ENCODE results near the gene SAPCD2.

SAPCD2 gene

GRCh38 chr9:137030538-137031527 lies 39.5 kb downstream of the SAPCD2 start:
- no peak for DNase-seq

- DNase-seq, result no peak
Measured at GRCh38 chr9:137030006-137030405, 40.4 kb downstream of the SAPCD2 start.

- no peak for DNase-seq
Measured at GRCh38 chr9:137029058-137029936, 41.1 kb downstream of the SAPCD2 start.

- no peak for DNase-seq
Measured at GRCh38 chr9:137028263-137029057, 41.9 kb downstream of the SAPCD2 start.

GRCh38 chr9:137027369-137028262 lies 42.7 kb downstream of the SAPCD2 start, which contains the start of gene ABCA2:
Gene ABCA2 (minus strand): TSS chr9:137028237. CDS start chr9:137028140, 97 bp downstream.
- DNase-seq, result no peak

GRCh38 chr9:137026828-137027227 lies 43.5 kb downstream of the SAPCD2 start:
- no peak for DNase-seq

GRCh38 chr9:137026384-137026783 lies 44.0 kb downstream of the SAPCD2 start:
- DNase-seq, result no peak

- no peak for DNase-seq
Measured at GRCh38 chr9:137025517-137025966, 44.8 kb downstream of the SAPCD2 start.

- DNase-seq, result no peak
Measured at GRCh38 chr9:137023583-137023991, 46.8 kb downstream of the SAPCD2 start.

GRCh38 chr9:137023157-137023556 lies 47.2 kb downstream of the SAPCD2 start:
- DNase-seq, result no peak

- no peak for DNase-seq
Measured at GRCh38 chr9:137022662-137023008, 47.7 kb downstream of the SAPCD2 start.

GRCh38 chr9:137021979-137022661 lies 48.2 kb downstream of the SAPCD2 start:
- DNase-seq, result no peak

- no peak for DNase-seq
Measured at GRCh38 chr9:137021568-137021978, 48.8 kb downstream of the SAPCD2 start.

GRCh38 chr9:137020771-137021567 lies 49.4 kb downstream of the SAPCD2 start:
- no peak for DNase-seq

- no peak for DNase-seq
Measured at GRCh38 chr9:137019891-137020683, 50.3 kb downstream of the SAPCD2 start.

GRCh38 chr9:137018761-137019559 lies 51.4 kb downstream of the SAPCD2 start:
- no peak for DNase-seq

- DNase-seq, result no peak
Measured at GRCh38 chr9:137017791-137018497, 52.4 kb downstream of the SAPCD2 start.

GRCh38 chr9:137017071-137017470 lies 53.3 kb downstream of the SAPCD2 start:
- no peak for DNase-seq

Measured in left hindlimb (tissue), 1 donor.